Dermis microvascular lymphatic vessel endothelial cell (primary cell): ENCODE measurements around the gene BAZ2B. TPM values are rescaled to one million over a fixed set of nuclear protein-coding genes. Genes with fewer than 3 reads are reported as not detected.
"Not testable (repeated sequence)": the region's sequence is repeated elsewhere in the genome, so short reads cannot be mapped to it uniquely, and the experiment has no call there.

ENCODE experiments used
- DNase-seq, 2 donors: peaks; one replicate each; pipeline versions ENCODE4 v3.0.0 to v3.0.0-alpha.2; 2010; ENCODE audit warnings: low read depth in 2 of 2
- total RNA-seq: library from RNA; depleted of rRNA; stranded (reverse); fragments of >200 nt; gene quantifications from 2 replicates; pipeline ENCODE4 v1.2.1, GENCODE V29; 2014

Gene BAZ2B
- total RNA-seq, 1 donor from 2014 or later = 46.0 TPM

GRCh38 chr2:159538801-159539200, 77.5 kb downstream of the BAZ2B start:
- no peak for DNase-seq

- DNase-seq = not testable (repeated sequence)
These were observed 81.1 kb downstream of the BAZ2B start for GRCh38 chr2:159535261-159535660.

- DNase-seq = no peak
These were observed 84.9 kb downstream of the BAZ2B start for GRCh38 chr2:159531475-159531874.

- DNase-seq = no peak
These were observed 89.9 kb downstream of the BAZ2B start for GRCh38 chr2:159526433-159526832.

GRCh38 chr2:159525012-159525411, 91.3 kb downstream of the BAZ2B start:
- DNase-seq = no peak

- DNase-seq = no peak
These were observed 95.1 kb downstream of the BAZ2B start for GRCh38 chr2:159521272-159521671.

GRCh38 chr2:159518321-159519005, 97.9 kb downstream of the BAZ2B start:
- no peak for DNase-seq

- DNase-seq = peak; percentile 44 to 67
These were observed 100.0 kb downstream of the BAZ2B start for GRCh38 chr2:159516241-159516758.

- peak in 1 of 2 donors; percentile 6 for DNase-seq
These were observed 100.9 kb downstream of the BAZ2B start for GRCh38 chr2:159515441-159515840.

GRCh38 chr2:159513745-159514144, 102.6 kb downstream of the BAZ2B start:
- no peak for DNase-seq

GRCh38 chr2:159508140-159508539, 108.2 kb downstream of the BAZ2B start:
- DNase-seq = no peak

- DNase-seq = peak in 1 of 2 donors; percentile 26
These were observed 109.4 kb downstream of the BAZ2B start for GRCh38 chr2:159506764-159507440.

GRCh38 chr2:159506202-159506601, 110.1 kb downstream of the BAZ2B start:
- DNase-seq = no peak

GRCh38 chr2:159505196-159505595, 111.2 kb downstream of the BAZ2B start:
- DNase-seq = no peak

GRCh38 chr2:159501743-159502142, 114.6 kb downstream of the BAZ2B start:
- DNase-seq = no peak

GRCh38 chr2:159497847-159498246, 118.5 kb downstream of the BAZ2B start:
- DNase-seq = peak in 1 of 2 donors; percentile 20

GRCh38 chr2:159497256-159497655, 119.1 kb downstream of the BAZ2B start:
- DNase-seq = peak; percentile 94 to 97

- DNase-seq = no peak
These were observed 126.9 kb downstream of the BAZ2B start for GRCh38 chr2:159489476-159489875.

GRCh38 chr2:159484532-159484931, 131.8 kb downstream of the BAZ2B start:
- DNase-seq = no peak

GRCh38 chr2:159476329-159476728, 140.0 kb downstream of the BAZ2B start:
- DNase-seq = no peak

- DNase-seq = no peak
These were observed 140.6 kb downstream of the BAZ2B start for GRCh38 chr2:159475793-159476192.

GRCh38 chr2:159471340-159471739, 145.0 kb downstream of the BAZ2B start:
- DNase-seq = no peak

- no peak for DNase-seq
These were observed 148.1 kb downstream of the BAZ2B start for GRCh38 chr2:159468257-159468656.
